ENCODE measurements around the gene LRRC37B. TPM values are rescaled to one million over a fixed set of nuclear protein-coding genes. Genes with fewer than 3 reads are reported as not detected.

LRRC37B gene
- total and polyA plus RNA-seq, 2 of the 13 experiments (the other 11 are each of a cell fraction or from before 2014, with no cell fraction given), result 8.7 to 8.8 TPM

DNA sequence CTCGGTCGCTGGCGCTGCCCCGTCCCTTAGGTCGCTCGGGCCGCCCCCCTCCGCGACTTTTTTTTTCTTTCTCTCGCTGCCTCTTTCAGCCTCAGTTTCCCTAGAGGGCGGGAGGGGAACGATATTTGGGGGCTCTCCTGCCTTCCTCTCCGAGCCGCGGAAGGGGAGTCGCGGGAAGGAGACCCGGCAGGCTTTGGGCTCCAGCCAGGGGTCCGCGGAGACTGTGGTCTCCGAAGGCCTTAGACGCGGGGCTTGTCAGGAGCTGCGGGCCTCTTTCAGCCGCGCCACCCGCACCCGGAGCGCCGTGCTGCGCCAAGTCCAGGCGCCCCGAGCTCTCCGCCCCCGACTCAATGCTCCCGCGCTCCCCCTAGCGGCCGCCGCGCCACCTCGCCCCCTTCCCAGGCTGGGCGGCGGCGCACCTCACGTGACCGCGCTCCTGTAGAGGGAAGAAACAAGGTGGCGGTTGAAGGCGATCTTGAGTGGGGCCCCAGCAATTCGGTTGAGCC is at the start of gene LRRC37B (continued):
- TF ChIP-seq, protein P1, sequence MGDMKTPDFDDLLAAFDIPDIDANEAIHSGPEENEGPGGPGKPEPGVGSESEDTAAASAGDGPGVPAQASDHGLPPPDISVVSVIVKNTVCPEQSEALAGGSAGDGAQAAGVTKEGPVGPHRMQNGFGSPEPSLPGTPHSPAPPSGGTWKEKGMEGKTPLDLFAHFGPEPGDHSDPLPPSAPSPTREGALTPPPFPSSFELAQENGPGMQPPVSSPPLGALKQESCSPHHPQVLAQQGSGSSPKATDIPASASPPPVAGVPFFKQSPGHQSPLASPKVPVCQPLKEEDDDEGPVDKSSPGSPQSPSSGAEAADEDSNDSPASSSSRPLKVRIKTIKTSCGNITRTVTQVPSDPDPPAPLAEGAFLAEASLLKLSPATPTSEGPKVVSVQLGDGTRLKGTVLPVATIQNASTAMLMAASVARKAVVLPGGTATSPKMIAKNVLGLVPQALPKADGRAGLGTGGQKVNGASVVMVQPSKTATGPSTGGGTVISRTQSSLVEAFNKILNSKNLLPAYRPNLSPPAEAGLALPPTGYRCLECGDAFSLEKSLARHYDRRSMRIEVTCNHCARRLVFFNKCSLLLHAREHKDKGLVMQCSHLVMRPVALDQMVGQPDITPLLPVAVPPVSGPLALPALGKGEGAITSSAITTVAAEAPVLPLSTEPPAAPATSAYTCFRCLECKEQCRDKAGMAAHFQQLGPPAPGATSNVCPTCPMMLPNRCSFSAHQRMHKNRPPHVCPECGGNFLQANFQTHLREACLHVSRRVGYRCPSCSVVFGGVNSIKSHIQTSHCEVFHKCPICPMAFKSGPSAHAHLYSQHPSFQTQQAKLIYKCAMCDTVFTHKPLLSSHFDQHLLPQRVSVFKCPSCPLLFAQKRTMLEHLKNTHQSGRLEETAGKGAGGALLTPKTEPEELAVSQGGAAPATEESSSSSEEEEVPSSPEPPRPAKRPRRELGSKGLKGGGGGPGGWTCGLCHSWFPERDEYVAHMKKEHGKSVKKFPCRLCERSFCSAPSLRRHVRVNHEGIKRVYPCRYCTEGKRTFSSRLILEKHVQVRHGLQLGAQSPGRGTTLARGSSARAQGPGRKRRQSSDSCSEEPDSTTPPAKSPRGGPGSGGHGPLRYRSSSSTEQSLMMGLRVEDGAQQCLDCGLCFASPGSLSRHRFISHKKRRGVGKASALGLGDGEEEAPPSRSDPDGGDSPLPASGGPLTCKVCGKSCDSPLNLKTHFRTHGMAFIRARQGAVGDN (CRISPR knock-in tag; IDR thresholded peaks at IDR 0.05), result peak; percentile 83
- TF ChIP-seq ZBTB3 (CRISPR knock-in tag; IDR thresholded peaks at IDR 0.05; ENCODE audit: borderline replicate concordance, low read depth) (no peak), KMT2B (CRISPR knock-in tag; IDR thresholded peaks at IDR 0.05) (peak; percentile 69; the same call in 1 of the 2 replicates), ZBTB38 (CRISPR knock-in tag; IDR thresholded peaks at IDR 0.05) (peak; percentile 64), KDM6A (CRISPR knock-in tag; IDR thresholded peaks at IDR 0.05; ENCODE audit: low read depth) (no peak), DR1 (CRISPR knock-in tag; IDR thresholded peaks at IDR 0.05) (no peak), GATAD1 (CRISPR knock-in tag; IDR thresholded peaks at IDR 0.05) (peak; percentile 61), ZNF564 (CRISPR knock-in tag; IDR thresholded peaks at IDR 0.05) (no peak; the same call in 1 of the 2 replicates), HMGA1 (CRISPR knock-in tag; conservative IDR thresholded peaks at IDR 0.05) (no peak), HDAC1 (CRISPR knock-in tag; IDR thresholded peaks at IDR 0.05) (peak; percentile 66; the same call in 1 of the 2 replicates), SPEN (CRISPR knock-in tag; IDR thresholded peaks at IDR 0.05; ENCODE audit: low read depth) (no peak; the same call in 1 of the 2 replicates), ZFP41 (CRISPR knock-in tag; IDR thresholded peaks at IDR 0.05; ENCODE audit: borderline replicate concordance) (no peak), HOXA3 (CRISPR knock-in tag; IDR thresholded peaks at IDR 0.05) (peak; percentile 78), POLR2AphosphoS5 (IDR thresholded peaks at IDR 0.05; ENCODE audit: low read depth, low read length) (peak; percentile 50), TGIF2 (CRISPR knock-in tag; IDR thresholded peaks at IDR 0.05) (peak; percentile 84), CBX5 (CRISPR knock-in tag; IDR thresholded peaks at IDR 0.05; ENCODE audit: borderline replicate concordance) (0 out of 2 replicates have a peak, but pooled peaks have one; percentile 38), ZNF331 (CRISPR knock-in tag; IDR thresholded peaks at IDR 0.05) (peak; percentile 48; the same call in 1 of the 2 replicates), ZNF235 (CRISPR knock-in tag; IDR thresholded peaks at IDR 0.05; ENCODE audit: borderline replicate concordance) (0 out of 2 replicates have a peak, but pooled peaks have one; percentile 26)
- TF ChIP-seq, protein P2, sequence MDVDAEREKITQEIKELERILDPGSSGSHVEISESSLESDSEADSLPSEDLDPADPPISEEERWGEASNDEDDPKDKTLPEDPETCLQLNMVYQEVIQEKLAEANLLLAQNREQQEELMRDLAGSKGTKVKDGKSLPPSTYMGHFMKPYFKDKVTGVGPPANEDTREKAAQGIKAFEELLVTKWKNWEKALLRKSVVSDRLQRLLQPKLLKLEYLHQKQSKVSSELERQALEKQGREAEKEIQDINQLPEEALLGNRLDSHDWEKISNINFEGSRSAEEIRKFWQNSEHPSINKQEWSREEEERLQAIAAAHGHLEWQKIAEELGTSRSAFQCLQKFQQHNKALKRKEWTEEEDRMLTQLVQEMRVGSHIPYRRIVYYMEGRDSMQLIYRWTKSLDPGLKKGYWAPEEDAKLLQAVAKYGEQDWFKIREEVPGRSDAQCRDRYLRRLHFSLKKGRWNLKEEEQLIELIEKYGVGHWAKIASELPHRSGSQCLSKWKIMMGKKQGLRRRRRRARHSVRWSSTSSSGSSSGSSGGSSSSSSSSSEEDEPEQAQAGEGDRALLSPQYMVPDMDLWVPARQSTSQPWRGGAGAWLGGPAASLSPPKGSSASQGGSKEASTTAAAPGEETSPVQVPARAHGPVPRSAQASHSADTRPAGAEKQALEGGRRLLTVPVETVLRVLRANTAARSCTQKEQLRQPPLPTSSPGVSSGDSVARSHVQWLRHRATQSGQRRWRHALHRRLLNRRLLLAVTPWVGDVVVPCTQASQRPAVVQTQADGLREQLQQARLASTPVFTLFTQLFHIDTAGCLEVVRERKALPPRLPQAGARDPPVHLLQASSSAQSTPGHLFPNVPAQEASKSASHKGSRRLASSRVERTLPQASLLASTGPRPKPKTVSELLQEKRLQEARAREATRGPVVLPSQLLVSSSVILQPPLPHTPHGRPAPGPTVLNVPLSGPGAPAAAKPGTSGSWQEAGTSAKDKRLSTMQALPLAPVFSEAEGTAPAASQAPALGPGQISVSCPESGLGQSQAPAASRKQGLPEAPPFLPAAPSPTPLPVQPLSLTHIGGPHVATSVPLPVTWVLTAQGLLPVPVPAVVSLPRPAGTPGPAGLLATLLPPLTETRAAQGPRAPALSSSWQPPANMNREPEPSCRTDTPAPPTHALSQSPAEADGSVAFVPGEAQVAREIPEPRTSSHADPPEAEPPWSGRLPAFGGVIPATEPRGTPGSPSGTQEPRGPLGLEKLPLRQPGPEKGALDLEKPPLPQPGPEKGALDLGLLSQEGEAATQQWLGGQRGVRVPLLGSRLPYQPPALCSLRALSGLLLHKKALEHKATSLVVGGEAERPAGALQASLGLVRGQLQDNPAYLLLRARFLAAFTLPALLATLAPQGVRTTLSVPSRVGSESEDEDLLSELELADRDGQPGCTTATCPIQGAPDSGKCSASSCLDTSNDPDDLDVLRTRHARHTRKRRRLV (CRISPR knock-in tag; IDR thresholded peaks at IDR 0.05), result 0 out of 2 replicates have a peak, but pooled peaks have one; percentile 21
- TF ChIP-seq, protein P3, sequence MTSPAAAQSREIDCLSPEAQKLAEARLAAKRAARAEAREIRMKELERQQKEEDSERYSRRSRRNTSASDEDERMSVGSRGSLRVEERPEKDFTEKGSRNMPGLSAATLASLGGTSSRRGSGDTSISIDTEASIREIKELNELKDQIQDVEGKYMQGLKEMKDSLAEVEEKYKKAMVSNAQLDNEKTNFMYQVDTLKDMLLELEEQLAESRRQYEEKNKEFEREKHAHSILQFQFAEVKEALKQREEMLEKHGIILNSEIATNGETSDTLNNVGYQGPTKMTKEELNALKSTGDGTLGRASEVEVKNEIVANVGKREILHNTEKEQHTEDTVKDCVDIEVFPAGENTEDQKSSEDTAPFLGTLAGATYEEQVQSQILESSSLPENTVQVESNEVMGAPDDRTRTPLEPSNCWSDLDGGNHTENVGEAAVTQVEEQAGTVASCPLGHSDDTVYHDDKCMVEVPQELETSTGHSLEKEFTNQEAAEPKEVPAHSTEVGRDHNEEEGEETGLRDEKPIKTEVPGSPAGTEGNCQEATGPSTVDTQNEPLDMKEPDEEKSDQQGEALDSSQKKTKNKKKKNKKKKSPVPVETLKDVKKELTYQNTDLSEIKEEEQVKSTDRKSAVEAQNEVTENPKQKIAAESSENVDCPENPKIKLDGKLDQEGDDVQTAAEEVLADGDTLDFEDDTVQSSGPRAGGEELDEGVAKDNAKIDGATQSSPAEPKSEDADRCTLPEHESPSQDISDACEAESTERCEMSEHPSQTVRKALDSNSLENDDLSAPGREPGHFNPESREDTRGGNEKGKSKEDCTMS (CRISPR knock-in tag; conservative IDR thresholded peaks at IDR 0.05), result no peak

Data from HepG2 (cell line).